NT2/D1 (cell line): Measurements from ENCODE around the gene DYRK3.

Source experiments
- DNase-seq: peaks from one replicate; pipeline ENCODE4 v3.0.0-alpha.2; 2011; ENCODE audit warnings: low read depth, low spot score
- H3K27me3 ChIP-seq: 2 replicates; pipeline ENCODE4 v1.6.0; 2011; ENCODE audit warnings: mild to moderate bottlenecking; ENCODE audit not compliant: insufficient read length, insufficient read depth
- H3K36me3 ChIP-seq: 2 replicates; pipeline ENCODE4 v1.6.1; 2011; ENCODE audit warnings: mild to moderate bottlenecking, low read length, mixed read lengths; ENCODE audit not compliant: insufficient read depth, insufficient read length
- H3K4me1 ChIP-seq: 2 replicates; pipeline ENCODE4 v1.5.1; 2011; ENCODE audit not compliant: insufficient read depth, insufficient read length
- H3K4me3 ChIP-seq: 2 replicates; pipeline ENCODE4 v1.5.1; 2011; ENCODE audit warnings: low read depth; ENCODE audit not compliant: insufficient read length
- H3K9ac ChIP-seq: 2 replicates; pipeline ENCODE4 v1.6.0; 2011; ENCODE audit warnings: low read depth; ENCODE audit not compliant: insufficient read length
- H3K9me3 ChIP-seq: 2 replicates; pipeline ENCODE4 v1.5.1; 2011; ENCODE audit warnings: mild to moderate bottlenecking, low read length; ENCODE audit not compliant: insufficient read depth
- SUZ12 ChIP-seq: IDR thresholded peaks from 2 replicates; pipeline ENCODE4 v1.6.1; 2011; ENCODE audit not compliant: insufficient read length, insufficient read depth; ENCODE audit errors: extremely low read depth
- YY1 ChIP-seq: IDR thresholded peaks from 2 replicates; pipeline ENCODE4 v1.6.1; 2011; ENCODE audit not compliant: insufficient read length, insufficient read depth
- ZNF274 ChIP-seq: IDR thresholded peaks from 2 replicates; pipeline ENCODE4 v1.6.1; 2011; ENCODE audit warnings: mild to moderate bottlenecking, low read depth, low read length

The DYRK3 gene

DNA sequence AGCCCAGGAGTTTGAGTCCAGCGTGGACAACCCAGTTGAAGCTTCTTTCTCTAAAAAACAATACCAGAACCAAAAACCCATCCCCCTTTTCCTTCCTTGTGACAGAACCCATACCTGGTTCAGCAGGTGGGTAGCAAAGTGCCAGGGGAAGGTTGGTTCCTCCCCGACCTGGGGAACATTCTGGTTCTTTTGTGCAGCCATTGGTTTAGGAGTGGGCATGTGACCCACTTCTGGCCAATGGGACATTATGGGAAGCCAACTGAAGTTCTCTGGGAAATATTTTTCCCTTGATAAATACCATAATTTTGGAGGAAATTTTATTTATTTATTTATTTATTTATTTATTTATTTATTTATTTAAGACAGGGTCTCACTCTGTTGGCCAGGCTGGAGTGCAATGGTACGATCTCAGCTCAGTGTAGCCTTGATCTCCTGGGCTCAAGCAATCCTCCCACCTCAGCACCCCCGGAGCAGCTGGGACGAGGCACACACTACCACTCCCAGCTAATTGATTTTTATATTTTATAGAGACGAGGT lies 33.6 kb downstream of the DYRK3 start:
- Histone ChIP-seq H3K4me3 (no peak overlapping the region), H3K9ac (no peak overlapping the region), H3K36me3 (no peaks in the 10 kb centered on the region), H3K9me3 (no peaks in the 10 kb centered on the region), H3K4me1 (peaks cover 2% of the 10 kb centered on the region), H3K27me3 (peaks cover 2% of the 10 kb centered on the region)
- TF ChIP-seq ZNF274 (no peak), YY1 (no peak), SUZ12 (no peak)
- no peak for DNase-seq

DNA sequence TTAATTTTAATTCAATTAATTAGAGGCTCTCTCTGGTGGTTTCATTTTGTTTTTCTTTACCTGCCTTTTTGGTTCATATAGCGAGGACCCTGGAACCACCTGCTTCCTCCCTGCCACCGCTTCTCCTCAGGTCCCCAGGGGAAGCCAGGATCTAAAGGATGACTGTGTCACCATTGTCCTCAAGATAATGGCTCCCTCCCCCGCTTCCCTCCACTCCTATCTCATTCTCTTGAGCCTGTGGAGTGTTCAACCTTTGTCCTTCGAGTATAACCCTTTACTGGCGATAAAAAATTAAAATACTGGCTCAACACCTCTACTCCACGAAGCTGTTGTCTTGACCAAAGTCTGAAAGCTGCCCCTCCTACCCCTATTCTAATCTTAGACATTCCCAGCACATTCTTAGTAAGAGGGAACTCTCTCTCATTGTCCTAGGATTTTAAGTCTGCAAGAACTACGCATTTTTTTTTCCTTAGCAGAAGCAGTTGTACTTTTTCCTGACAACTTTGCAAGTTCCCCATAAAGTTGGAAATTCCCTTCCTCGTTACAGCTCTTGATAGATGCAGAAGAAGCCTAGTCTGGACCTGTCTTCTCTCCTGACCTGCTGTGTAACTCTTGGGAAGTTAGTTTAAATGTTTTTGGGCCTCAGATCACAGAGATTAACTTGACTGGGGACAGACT lies 36.8 kb downstream of the DYRK3 start:
- Histone ChIP-seq H3K4me3 (no peak overlapping the region), H3K9ac (no peak overlapping the region), H3K36me3 (no peaks in the 10 kb centered on the region), H3K4me1 (no peaks in the 10 kb centered on the region), H3K9me3 (no peaks in the 10 kb centered on the region), H3K27me3 (no peaks in the 10 kb centered on the region)
- TF ChIP-seq SUZ12 (no peak), ZNF274 (no peak), YY1 (no peak)
- DNase-seq = no peak

DNA sequence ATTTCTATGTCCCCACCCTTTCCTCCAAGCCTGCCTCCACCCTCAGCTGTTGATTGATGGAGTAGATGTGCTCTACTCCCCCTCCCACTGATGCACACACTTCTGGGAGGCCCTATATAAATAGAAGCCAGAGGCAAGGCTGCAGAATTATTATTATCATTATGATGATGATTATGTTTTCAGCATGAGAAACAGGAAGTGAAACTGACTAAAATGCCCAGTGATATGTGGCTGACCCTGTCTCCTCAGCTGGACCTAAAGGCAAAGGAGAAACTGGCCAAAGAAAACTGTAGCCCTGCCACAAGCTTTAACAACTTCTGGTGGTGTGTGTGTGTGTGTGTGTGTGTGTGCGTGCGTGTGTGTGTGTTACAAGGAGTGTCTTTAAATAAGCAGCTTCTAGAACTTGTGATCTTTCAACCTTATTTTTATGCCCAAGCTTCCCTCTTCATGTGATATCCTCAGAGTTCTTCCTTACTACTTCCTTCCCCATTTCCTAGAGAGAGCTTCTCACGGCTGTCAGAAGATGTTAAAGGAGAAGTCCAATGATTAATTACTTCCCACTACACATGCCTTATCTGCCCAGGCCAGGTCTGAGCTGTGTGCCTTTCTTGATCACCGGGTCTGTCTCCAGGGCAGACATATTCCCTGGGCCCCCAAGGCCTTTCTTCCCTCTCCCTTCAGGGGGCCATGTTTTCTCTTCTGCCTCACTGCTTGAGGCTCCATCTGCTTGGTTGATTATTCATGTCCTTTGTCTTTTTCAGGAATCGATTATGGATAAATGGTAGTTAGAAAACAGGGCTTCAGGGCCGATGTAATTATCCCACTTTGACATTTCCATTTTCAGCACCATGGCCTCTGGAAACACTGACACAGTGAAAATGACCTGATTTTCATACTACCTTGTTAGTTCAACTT lies 37.8 kb downstream of the DYRK3 start:
- TF ChIP-seq YY1 = no peak
- TF ChIP-seq ZNF274 = no peak
- no peak for TF ChIP-seq SUZ12

DNA sequence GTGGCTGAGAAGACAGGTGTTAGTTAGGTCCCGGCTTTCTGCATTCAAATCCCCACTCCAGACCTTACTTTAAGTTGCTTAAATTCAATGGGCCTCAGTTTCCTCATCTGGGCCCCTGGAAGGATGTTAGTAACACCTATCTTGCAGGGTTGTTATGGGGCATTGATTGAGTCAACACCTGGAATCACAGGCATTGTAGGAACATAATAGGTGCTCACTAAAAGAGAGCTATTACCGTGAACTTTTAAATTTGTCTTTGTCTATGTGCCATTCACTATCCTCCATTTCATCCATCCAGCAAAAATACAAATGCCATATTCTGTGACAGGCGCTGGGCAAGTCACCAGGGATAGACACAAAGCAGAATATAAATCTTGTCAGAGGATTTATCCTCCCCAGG lies 38.9 kb downstream of the DYRK3 start:
- TF ChIP-seq ZNF274 = no peak
- TF ChIP-seq SUZ12 = no peak

More for the DNA sequence above, 37.8 kb downstream of the DYRK3 start:
- no peaks in the 10 kb centered on the region for H3K36me3 ChIP-seq
- no peak overlapping the region for H3K4me3 ChIP-seq
- no peak overlapping the region for H3K9ac ChIP-seq
- H3K27me3 ChIP-seq = no peaks in the 10 kb centered on the region
- no peaks in the 10 kb centered on the region for H3K4me1 ChIP-seq
- no peaks in the 10 kb centered on the region for H3K9me3 ChIP-seq
- DNase-seq = no peak

DNA sequence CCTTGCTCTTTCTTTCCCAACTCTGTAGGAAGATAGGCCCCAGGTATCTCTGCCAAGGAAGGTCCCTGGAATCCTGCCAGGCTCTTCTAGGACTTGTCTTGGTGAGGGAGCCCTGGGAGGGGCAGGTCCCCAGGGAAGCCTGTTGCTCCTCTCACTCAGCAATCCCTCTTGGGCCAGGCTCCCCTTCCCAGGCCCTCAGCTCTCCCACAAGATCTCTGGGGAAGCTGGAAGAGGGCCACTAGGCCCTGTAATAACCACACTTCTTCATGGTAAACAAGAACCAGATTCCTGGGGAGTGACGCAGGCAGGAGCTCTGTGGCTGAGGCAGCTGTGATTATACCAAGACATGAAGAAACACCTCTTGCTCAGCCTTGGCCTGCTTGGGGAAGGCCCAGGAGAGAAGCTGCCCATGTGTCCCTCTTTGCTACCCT lies 39.4 kb downstream of the DYRK3 start:
- Histone ChIP-seq H3K9ac (no peak overlapping the region), H3K27me3 (no peaks in the 10 kb centered on the region), H3K9me3 (no peaks in the 10 kb centered on the region), H3K4me1 (no peaks in the 10 kb centered on the region), H3K36me3 (no peaks in the 10 kb centered on the region), H3K4me3 (no peak overlapping the region)
- TF ChIP-seq SUZ12 (no peak), ZNF274 (no peak), YY1 (no peak)
- no peak for DNase-seq

More for the DNA sequence above, 38.9 kb downstream of the DYRK3 start:
- Histone ChIP-seq H3K9ac (no peak overlapping the region), H3K36me3 (no peaks in the 10 kb centered on the region), H3K4me3 (no peak overlapping the region), H3K9me3 (no peaks in the 10 kb centered on the region), H3K4me1 (no peaks in the 10 kb centered on the region), H3K27me3 (no peaks in the 10 kb centered on the region)
- no peak for DNase-seq

DNA sequence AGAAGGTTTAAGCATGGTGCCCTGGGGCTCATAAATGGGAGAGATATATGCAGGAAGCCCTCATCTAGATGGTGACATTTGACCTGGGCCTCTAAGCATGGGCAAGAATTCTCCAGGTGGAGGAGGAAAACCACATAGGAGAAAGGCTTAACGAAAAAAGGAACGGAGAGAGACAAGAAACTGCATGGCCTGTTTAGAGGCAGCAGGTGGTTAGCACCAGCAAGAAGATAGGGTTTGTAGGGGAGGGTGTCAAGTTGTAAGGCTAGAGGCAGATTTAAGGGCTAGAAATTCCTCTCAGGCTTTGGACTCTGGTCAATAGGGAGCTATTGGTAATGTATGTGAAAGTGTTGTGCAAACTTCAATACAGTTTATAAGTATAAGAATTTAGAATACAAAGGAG lies 41.2 kb downstream of the DYRK3 start:
- DNase-seq = no peak
- no peak overlapping the region for H3K4me3 ChIP-seq
- no peak overlapping the region for H3K9ac ChIP-seq
- no peaks in the 10 kb centered on the region for H3K4me1 ChIP-seq
- H3K27me3 ChIP-seq = no peaks in the 10 kb centered on the region
- TF ChIP-seq ZNF274 (no peak), SUZ12 (no peak), YY1 (no peak)
- no peaks in the 10 kb centered on the region for H3K9me3 ChIP-seq
- no peaks in the 10 kb centered on the region for H3K36me3 ChIP-seq

DNA sequence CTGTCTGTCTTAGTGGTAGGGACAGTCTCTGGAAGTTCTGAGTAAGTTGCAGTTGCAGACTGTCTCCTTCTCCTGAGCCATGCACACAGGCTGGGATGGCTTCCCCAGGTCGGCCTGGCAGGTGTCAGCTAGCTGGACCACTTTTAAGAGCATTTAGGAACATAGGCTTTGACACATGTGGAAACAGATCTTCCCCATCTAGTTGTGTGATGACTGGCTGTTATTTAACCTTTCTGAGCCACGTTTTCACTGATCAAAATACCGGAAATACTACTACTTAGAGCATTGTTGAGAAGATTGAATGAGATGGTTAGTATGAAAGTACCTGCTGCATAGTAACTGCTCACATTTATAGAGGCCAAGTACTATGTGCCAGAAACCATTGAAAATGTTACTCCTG lies 43.2 kb downstream of the DYRK3 start:
- Histone ChIP-seq H3K36me3 (no peaks in the 10 kb centered on the region), H3K27me3 (peaks cover 18% of the 10 kb centered on the region), H3K4me3 (no peak overlapping the region), H3K9me3 (no peaks in the 10 kb centered on the region), H3K4me1 (no peaks in the 10 kb centered on the region), H3K9ac (no peak overlapping the region)
- TF ChIP-seq YY1 (no peak), ZNF274 (no peak), SUZ12 (no peak)
- no peak for DNase-seq
